PFSK-1 (cell line): ENCODE results near the gene PRRC2A.
A peak's percentile ranks its signal among the peaks of the same experiment; 100 is the strongest.

Experiments used
- FOXP2 ChIP-seq: optimal IDR thresholded peaks from 2 replicates; pipeline ENCODE3; 2011; ENCODE audit warnings: borderline replicate concordance, control low read depth, inconsistent platforms; ENCODE audit not compliant: insufficient read depth; ENCODE audit errors: extremely low read length, extremely low read depth
- POLR2AphosphoS5 ChIP-seq: IDR thresholded peaks from 2 replicates; pipeline ENCODE4 v1.6.1; 2012; ENCODE audit warnings: low read depth, mild to moderate bottlenecking, control low read depth, low read length, moderate library complexity
- REST ChIP-seq, 2 experiments: IDR thresholded peaks; 2 replicates each; pipeline versions ENCODE4 v1.6.1 to v1.8.0; 2011 to 2012; ENCODE audit warnings: low read depth in 2 of 2, low read length in 2 of 2, control low read depth in 1 of 2, inconsistent platforms in 1 of 2, mild to moderate bottlenecking in 1 of 2, moderate library complexity in 1 of 2; ENCODE audit not compliant: insufficient read depth in 1 of 2
- SIN3A ChIP-seq: IDR thresholded peaks from 2 replicates; pipeline ENCODE4 v1.6.1; 2012; ENCODE audit warnings: mild to moderate bottlenecking, low read length, moderate library complexity, borderline replicate concordance; ENCODE audit not compliant: insufficient read depth

- TF ChIP-seq REST (IDR thresholded peaks at IDR 0.05; ENCODE audit: insufficient read depth in 1 of 2, low read depth in 2 of 2, low read length in 2 of 2) (peak in 1 of 2 experiments; percentile 46; a peak in 1 of 4 replicates), POLR2AphosphoS5 (no peak), SIN3A (no peak), FOXP2 (no peak)
Measured at GRCh38 chr6:31657406-31658157, 37.1 kb downstream of the PRRC2A start.
